ENCODE results near the gene CRIP2. TPM values are rescaled to one million over a fixed set of nuclear protein-coding genes. Genes with fewer than 3 reads are reported as not detected.

Gene CRIP2
- total RNA-seq, 1 donor from 2014 or later: 70.2 TPM

DNA sequence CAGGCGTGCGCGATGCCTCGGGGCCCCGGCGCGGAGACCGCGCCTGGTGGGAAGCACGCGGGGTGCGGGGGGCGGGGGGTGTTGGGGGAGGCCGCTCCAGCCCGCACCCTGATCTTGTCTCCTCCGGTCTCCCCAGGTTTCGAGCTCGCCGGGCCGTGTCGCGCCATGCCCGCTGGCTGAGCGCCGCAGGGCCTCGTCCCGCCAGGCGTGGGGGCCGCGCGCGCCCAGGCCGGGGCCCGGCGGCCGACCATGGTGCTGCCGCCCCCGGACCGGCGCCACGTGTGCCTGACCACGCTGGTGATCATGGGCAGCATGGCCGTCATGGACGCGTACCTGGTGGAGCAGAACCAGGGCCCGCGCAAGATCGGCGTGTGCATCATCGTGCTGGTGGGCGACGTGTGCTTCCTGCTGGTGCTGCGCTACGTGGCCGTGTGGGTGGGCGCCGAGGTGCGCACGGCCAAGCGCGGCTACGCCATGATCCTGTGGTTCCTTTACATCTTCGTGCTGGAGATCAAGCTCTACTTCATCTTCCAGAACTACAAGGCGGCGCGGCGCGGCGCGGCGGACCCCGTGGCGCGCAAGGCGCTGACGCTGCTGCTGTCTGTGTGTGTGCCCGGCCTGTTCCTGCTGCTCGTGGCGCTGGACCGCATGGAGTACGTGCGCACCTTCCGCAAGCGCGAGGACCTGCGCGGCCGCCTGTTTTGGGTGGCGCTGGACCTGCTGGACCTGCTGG lies 54.1 kb downstream of the CRIP2 start:
- no peak for DNase-seq

DNA sequence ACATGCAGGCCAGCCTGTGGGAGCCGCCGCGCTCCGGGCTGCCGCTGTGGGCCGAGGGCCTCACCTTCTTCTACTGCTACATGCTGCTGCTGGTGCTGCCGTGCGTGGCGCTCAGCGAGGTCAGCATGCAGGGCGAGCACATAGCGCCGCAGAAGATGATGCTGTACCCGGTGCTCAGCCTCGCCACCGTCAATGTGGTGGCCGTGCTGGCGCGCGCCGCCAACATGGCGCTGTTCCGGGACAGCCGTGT lies 54.6 kb downstream of the CRIP2 start:
- no peak for DNase-seq

Other genes with a start within 250 kb of the CRIP2 start
- gene BTBD6, start 226.3 kb upstream of the CRIP2 start, total RNA-seq: 45.4 TPM
- 61.1 TPM for gene BRF1, start 173.8 kb upstream of the CRIP2 start, total RNA-seq
- gene PACS2, start 160.1 kb upstream of the CRIP2 start, total RNA-seq: 75.8 TPM
- gene TEX22, start 76.3 kb upstream of the CRIP2 start, total RNA-seq: 0.31 TPM
- gene MTA1, start 55.0 kb upstream of the CRIP2 start, total RNA-seq: 37.0 TPM
- 0.94 TPM for gene CRIP1, start 12.1 kb downstream of the CRIP2 start, total RNA-seq
- 5.6 TPM for gene TEDC1, start 16.4 kb downstream of the CRIP2 start, total RNA-seq
- gene TMEM121, start 51.8 kb downstream of the CRIP2 start, total RNA-seq: 23.1 TPM

Data from occipital lobe (tissue), 2 donors.